SU-DHL-6 (cell line): ENCODE results near the gene CCL20.

Source experiments
- H2AFZ ChIP-seq: fragments of 200-600 bp; sonication (generic); 2 replicates; pipeline ENCODE4 v1.6.1; 2014; ENCODE audit warnings: low read depth, mild to moderate bottlenecking, moderate library complexity, mixed read lengths, antibody characterized with exemption, low read length; ENCODE audit not compliant: severe bottlenecking
- H3F3A ChIP-seq: fragments of 200-600 bp; shearing (Covaris generic); 2 replicates; pipeline ENCODE4 v1.6.0; 2016; ENCODE audit warnings: antibody characterized with exemption, mild to moderate bottlenecking; ENCODE audit not compliant: insufficient read depth
- H3K27ac ChIP-seq: fragments of 200-600 bp; sonication (generic); 2 replicates; pipeline ENCODE4 v1.5.1; 2016; ENCODE audit warnings: low read depth, mild to moderate bottlenecking, low read length, moderate library complexity, mixed read lengths
- H3K27me3 ChIP-seq: fragments of 200-600 bp; sonication (generic), shearing (Covaris generic); 2 replicates; pipeline ENCODE4 v1.6.0; 2014; ENCODE audit warnings: mild to moderate bottlenecking, low read length
- H3K36me3 ChIP-seq: fragments of 200-600 bp; sonication (generic); 2 replicates; pipeline ENCODE4 v1.6.1; 2014; ENCODE audit warnings: mild to moderate bottlenecking, low read length, mixed read lengths
- H3K4me2 ChIP-seq: fragments of 300-600, 200-600 bp; shearing (Covaris generic), sonication (generic); 2 replicates; pipeline ENCODE4 v1.6.0; 2014; ENCODE audit warnings: low read length, low read depth, mild to moderate bottlenecking; ENCODE audit not compliant: poor library complexity, severe bottlenecking
- H3K4me3 ChIP-seq: fragments of 200-600 bp; sonication (generic); 2 replicates; pipeline ENCODE4 v1.5.1; 2014; ENCODE audit warnings: antibody characterized with exemption, low read length, mild to moderate bottlenecking, mixed read lengths; ENCODE audit not compliant: insufficient read depth, poor library complexity, severe bottlenecking
- H3K79me2 ChIP-seq: fragments of 200-600 bp; sonication (generic); 2 replicates; pipeline ENCODE4 v1.6.1; 2014; ENCODE audit warnings: mild to moderate bottlenecking, low read length, moderate library complexity; ENCODE audit not compliant: insufficient read depth
- H3K9ac ChIP-seq: fragments of 200-600 bp; sonication (generic); 2 replicates; pipeline ENCODE4 v1.7.0; 2014; ENCODE audit warnings: mild to moderate bottlenecking, low read length
- H3K9me2 ChIP-seq: fragments of 200-600 bp; sonication (generic); replicated peaks from 2 replicates; pipeline ENCODE4 v1.6.1; 2014; ENCODE audit warnings: low read length; ENCODE audit not compliant: insufficient read depth
- H3K9me3 ChIP-seq: fragments of 200-600 bp; sonication (generic); 2 replicates; pipeline ENCODE4 v1.6.1; 2014; ENCODE audit warnings: low read length, mixed read lengths; ENCODE audit not compliant: insufficient read depth
- H4K20me1 ChIP-seq: fragments of 200-600 bp; sonication (generic); 2 replicates; pipeline ENCODE4 v1.6.1; 2014; ENCODE audit warnings: low read depth, mild to moderate bottlenecking, antibody characterized with exemption, low read length, moderate library complexity, mixed read lengths
- EZH2phosphoT487 ChIP-seq: fragments of 200-600 bp; sonication (generic), shearing (Covaris generic); conservative IDR thresholded peaks from 2 replicates; pipeline ENCODE4 v1.6.1; 2018; ENCODE audit warnings: mild to moderate bottlenecking, antibody characterized with exemption, low read length, moderate library complexity, mixed read lengths
- TF ChIP-seq, protein P1 (sequence below): fragments of 200-600 bp; sonication (generic); IDR thresholded peaks from one replicate; pipeline ENCODE4 v1.5.1; 2017; ENCODE audit warnings: antibody characterized with exemption, mild to moderate bottlenecking, low read length, moderate library complexity; ENCODE audit not compliant: insufficient read depth, poor library complexity, severe bottlenecking

The CCL20 gene

DNA sequence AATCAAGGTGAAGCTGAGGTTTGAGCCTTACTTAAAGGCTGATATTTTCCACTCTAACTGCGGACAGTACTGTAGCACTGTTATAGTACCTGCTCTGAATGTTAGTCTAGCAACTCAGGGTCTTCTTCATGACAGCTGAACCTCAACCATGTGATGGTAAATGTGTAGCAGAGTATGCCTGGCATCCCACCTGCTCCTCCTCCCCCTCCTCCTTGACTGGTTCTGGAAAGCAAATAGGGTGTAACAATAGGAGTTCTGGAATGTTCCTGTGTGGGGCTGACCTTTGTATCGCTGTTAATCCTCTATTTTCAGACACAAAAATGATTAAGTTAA, 447 bp upstream of the CCL20 start:
- H3K9ac ChIP-seq: no peak overlapping the region
- TF ChIP-seq, protein P1, sequence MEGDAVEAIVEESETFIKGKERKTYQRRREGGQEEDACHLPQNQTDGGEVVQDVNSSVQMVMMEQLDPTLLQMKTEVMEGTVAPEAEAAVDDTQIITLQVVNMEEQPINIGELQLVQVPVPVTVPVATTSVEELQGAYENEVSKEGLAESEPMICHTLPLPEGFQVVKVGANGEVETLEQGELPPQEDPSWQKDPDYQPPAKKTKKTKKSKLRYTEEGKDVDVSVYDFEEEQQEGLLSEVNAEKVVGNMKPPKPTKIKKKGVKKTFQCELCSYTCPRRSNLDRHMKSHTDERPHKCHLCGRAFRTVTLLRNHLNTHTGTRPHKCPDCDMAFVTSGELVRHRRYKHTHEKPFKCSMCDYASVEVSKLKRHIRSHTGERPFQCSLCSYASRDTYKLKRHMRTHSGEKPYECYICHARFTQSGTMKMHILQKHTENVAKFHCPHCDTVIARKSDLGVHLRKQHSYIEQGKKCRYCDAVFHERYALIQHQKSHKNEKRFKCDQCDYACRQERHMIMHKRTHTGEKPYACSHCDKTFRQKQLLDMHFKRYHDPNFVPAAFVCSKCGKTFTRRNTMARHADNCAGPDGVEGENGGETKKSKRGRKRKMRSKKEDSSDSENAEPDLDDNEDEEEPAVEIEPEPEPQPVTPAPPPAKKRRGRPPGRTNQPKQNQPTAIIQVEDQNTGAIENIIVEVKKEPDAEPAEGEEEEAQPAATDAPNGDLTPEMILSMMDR: no peak
- no peak for TF ChIP-seq EZH2phosphoT487
- H3K9me2 ChIP-seq: no peaks in the 10 kb centered on the region
- no peaks in the 10 kb centered on the region for H3K79me2 ChIP-seq
- no peaks in the 10 kb centered on the region for H3K9me3 ChIP-seq
- H3K36me3 ChIP-seq: no peaks in the 10 kb centered on the region
- H2AFZ ChIP-seq: no peak overlapping the region
- no peak overlapping the region for H3K4me3 ChIP-seq
- no peaks in the 10 kb centered on the region for H3K27me3 ChIP-seq
- no peaks in the 10 kb centered on the region for H3F3A ChIP-seq
- H3K27ac ChIP-seq: no peak overlapping the region
- no peaks in the 10 kb centered on the region for H4K20me1 ChIP-seq
- no peak overlapping the region for H3K4me2 ChIP-seq

- Histone ChIP-seq H3K9ac (no peak overlapping the region), H3K36me3 (no peaks in the 10 kb centered on the region), H3K79me2 (no peaks in the 10 kb centered on the region), H2AFZ (no peak overlapping the region), H3K27ac (no peak overlapping the region), H3K27me3 (no peaks in the 10 kb centered on the region), H4K20me1 (no peaks in the 10 kb centered on the region), H3F3A (no peaks in the 10 kb centered on the region), H3K4me3 (no peak overlapping the region), H3K4me2 (no peak overlapping the region), H3K9me3 (no peaks in the 10 kb centered on the region), H3K9me2 (no peaks in the 10 kb centered on the region)
- TF ChIP-seq, protein P1: no peak
- no peak for TF ChIP-seq EZH2phosphoT487
These were observed 1.4 kb downstream of the CCL20 start for GRCh38 chr2:227815066-227815465.

DNA sequence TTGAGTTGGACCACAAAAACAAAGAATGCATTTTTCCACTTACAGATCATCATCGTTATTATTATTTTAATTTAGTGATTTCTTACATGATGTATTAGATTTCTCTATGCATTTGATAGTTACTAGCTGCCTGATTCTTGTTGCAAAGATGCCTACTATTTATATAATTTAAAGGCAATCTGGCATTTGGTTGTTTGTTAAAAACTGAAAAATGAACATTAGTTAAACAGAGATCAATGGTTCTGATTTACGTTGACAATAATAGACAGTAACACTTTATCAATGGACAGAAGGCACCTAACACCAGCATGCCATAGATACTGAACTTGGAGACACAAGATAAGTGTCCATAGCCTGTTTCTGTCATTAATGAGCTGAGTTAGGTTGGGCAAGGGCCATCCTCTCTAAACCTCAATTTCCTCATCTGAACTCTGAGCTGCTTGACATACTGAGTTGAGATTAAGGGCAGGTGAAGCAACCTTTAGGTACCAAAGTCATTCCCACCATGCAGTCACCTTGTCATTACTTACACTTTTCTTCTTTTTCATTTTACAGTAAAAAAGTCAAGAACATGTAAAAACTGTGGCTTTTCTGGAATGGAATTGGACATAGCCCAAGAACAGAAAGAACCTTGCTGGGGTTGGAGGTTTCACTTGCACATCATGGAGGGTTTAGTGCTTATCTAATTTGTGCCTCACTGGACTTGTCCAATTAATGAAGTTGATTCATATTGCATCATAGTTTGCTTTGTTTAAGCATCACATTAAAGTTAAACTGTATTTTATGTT, 3.1 kb downstream of the CCL20 start:
- Histone ChIP-seq H3K27ac (no peak overlapping the region), H4K20me1 (no peaks in the 10 kb centered on the region), H3K9me3 (no peaks in the 10 kb centered on the region), H3K79me2 (no peaks in the 10 kb centered on the region), H3K27me3 (no peaks in the 10 kb centered on the region), H3K4me2 (no peak overlapping the region), H3K36me3 (no peaks in the 10 kb centered on the region), H2AFZ (no peak overlapping the region), H3K9ac (no peak overlapping the region), H3K9me2 (no peaks in the 10 kb centered on the region), H3F3A (no peaks in the 10 kb centered on the region), H3K4me3 (no peak overlapping the region)
- TF ChIP-seq, protein P1: no peak
- TF ChIP-seq EZH2phosphoT487: no peak
